ENCODE measurements around the gene EPB41L2.

Gene EPB41L2

GRCh38 chr6:131038597-131039344, 24.3 kb downstream of the EPB41L2 start:
- no peak for DNase-seq (ENCODE audit: low read depth)
- no peak for TF ChIP-seq CTCF (IDR thresholded peaks at IDR 0.05; ENCODE audit: low read depth, low read length, missing control alignments)
- H3K4me3 ChIP-seq (ENCODE audit: low read depth, low read length): no peak overlapping the region

GRCh38 chr6:131037194-131037897, 25.7 kb downstream of the EPB41L2 start:
- H3K4me3 ChIP-seq (ENCODE audit: low read depth, low read length): no peak overlapping the region
- DNase-seq (ENCODE audit: low read depth): no peak
- TF ChIP-seq CTCF (IDR thresholded peaks at IDR 0.05; ENCODE audit: low read depth, low read length, missing control alignments): no peak

GRCh38 chr6:131036601-131037000, 26.4 kb downstream of the EPB41L2 start:
- TF ChIP-seq CTCF (IDR thresholded peaks at IDR 0.05; ENCODE audit: low read depth, low read length, missing control alignments): no peak
- no peak for DNase-seq (ENCODE audit: low read depth)
- no peak overlapping the region for H3K4me3 ChIP-seq (ENCODE audit: low read depth, low read length)

- DNase-seq (ENCODE audit: low read depth): no peak
- H3K4me3 ChIP-seq (ENCODE audit: low read depth, low read length): no peak overlapping the region
- no peak for TF ChIP-seq CTCF (IDR thresholded peaks at IDR 0.05; ENCODE audit: low read depth, low read length, missing control alignments)
Observed at GRCh38 chr6:131036143-131036542, 26.9 kb downstream of the EPB41L2 start.

GRCh38 chr6:131035582-131035981, 27.5 kb downstream of the EPB41L2 start:
- DNase-seq (ENCODE audit: low read depth): no peak
- no peak overlapping the region for H3K4me3 ChIP-seq (ENCODE audit: low read depth, low read length)
- TF ChIP-seq CTCF (IDR thresholded peaks at IDR 0.05; ENCODE audit: low read depth, low read length, missing control alignments): no peak

GRCh38 chr6:131033631-131034030, 29.4 kb downstream of the EPB41L2 start:
- no peak for DNase-seq (ENCODE audit: low read depth)
- no peak for TF ChIP-seq CTCF (IDR thresholded peaks at IDR 0.05; ENCODE audit: low read depth, low read length, missing control alignments)
- H3K4me3 ChIP-seq (ENCODE audit: low read depth, low read length): no peak overlapping the region
